GM12878 (cell line): ENCODE measurements around the gene SEMA4D. TPM values are rescaled to one million over a fixed set of nuclear protein-coding genes. Genes with fewer than 3 reads are reported as not detected.
A peak's percentile ranks its signal among the peaks of the same experiment; 100 is the strongest.

ENCODE experiments used
- EGR1 ChIP-seq, 2 experiments: IDR thresholded peaks; 1 replicate in 1 of 2; 2 replicates in 1 of 2; pipeline ENCODE4 v1.6.1; 2011 to 2012; ENCODE audit warnings: low read depth in 2 of 2, low read length in 2 of 2, borderline replicate concordance in 1 of 2, mild to moderate bottlenecking in 1 of 2, moderate library complexity in 1 of 2
- EZH2 ChIP-seq: IDR thresholded peaks from 2 replicates; pipeline ENCODE4 v1.6.1; 2012; ENCODE audit warnings: low read depth, mild to moderate bottlenecking, control low read depth, inconsistent platforms, low read length, borderline replicate concordance; ENCODE audit not compliant: control insufficient read depth
- FOXM1 ChIP-seq: IDR thresholded peaks from 2 replicates; pipeline ENCODE4 v1.6.1; 2012; ENCODE audit warnings: low read depth, mild to moderate bottlenecking, inconsistent platforms, low read length, moderate library complexity
- HCFC1 ChIP-seq: fragments of 150-350 bp; IDR thresholded peaks from 2 replicates; pipeline ENCODE4 v1.6.1; 2014; ENCODE audit warnings: low read length
- IRF4 ChIP-seq: IDR thresholded peaks from 2 replicates; pipeline ENCODE4 v1.6.1; 2011; ENCODE audit warnings: low read depth, low read length
- NFXL1 ChIP-seq: fragments of 450-650 bp; IDR thresholded peaks from 2 replicates; pipeline ENCODE4 v1.6.1; 2017; ENCODE audit warnings: antibody characterized with exemption, mild to moderate bottlenecking, borderline replicate concordance
- POU2F2 ChIP-seq: IDR thresholded peaks from 3 replicates; pipeline ENCODE4 v1.6.1; 2011; ENCODE audit warnings: low read depth, mild to moderate bottlenecking, low read length, borderline replicate concordance
- RAD21 ChIP-seq: IDR thresholded peaks from 2 replicates; pipeline ENCODE4 v1.6.1; 2011; ENCODE audit warnings: mild to moderate bottlenecking, low read depth, low read length, moderate library complexity; ENCODE audit not compliant: insufficient read depth
- SMAD1 ChIP-seq: fragments of 450-650 bp; IDR thresholded peaks from 2 replicates; pipeline ENCODE4 v1.6.1; 2018; ENCODE audit warnings: mild to moderate bottlenecking, low read depth; ENCODE audit not compliant: partially characterized antibody
- TCF12 ChIP-seq: IDR thresholded peaks from 2 replicates; pipeline ENCODE4 v1.6.1; 2011; ENCODE audit warnings: low read depth, mild to moderate bottlenecking, low read length
- ZNF207 ChIP-seq: fragments of 450-650 bp; IDR thresholded peaks from 2 replicates; pipeline ENCODE4 v1.6.1; 2014; ENCODE audit warnings: antibody characterized with exemption, mild to moderate bottlenecking, borderline replicate concordance
- ZNF24 ChIP-seq: fragments of 450-650 bp; IDR thresholded peaks from 2 replicates; pipeline ENCODE4 v1.6.1; 2017; ENCODE audit warnings: antibody characterized with exemption, mild to moderate bottlenecking
- ZSCAN29 ChIP-seq: fragments of 450-650 bp; IDR thresholded peaks from 2 replicates; pipeline ENCODE4 v1.6.1; 2017; ENCODE audit warnings: mild to moderate bottlenecking, moderate library complexity
- polyA plus RNA-seq, 11 experiments: library from polyadenylated mRNA; depleted of rRNA in 4 of 11; unstranded in 6 of 11; stranded (reverse) in 5 of 11; fragments of >200 nt; fragmentation: Nextera tagmentation in 4 of 11; fragmentation: Illumina TruSeq in 1 of 11; extraction: Ambion mirVana in 4 of 11; extraction: Trizol in 1 of 11; gene quantifications; 1 replicate in 1 of 11; 2 replicates in 10 of 11; pipeline versions ENCODE4 v1.2.1 to v1.2.3, GENCODE V29; 2011 to 2016; ENCODE audit warnings: inconsistent platforms in 2 of 11, missing spikeins in 2 of 11, low read depth in 1 of 11
- total RNA-seq, 4 experiments: library from RNA; depleted of rRNA in 3 of 4; stranded (reverse); fragments of >200 nt in 3 of 4; fragmentation: Illumina TruSeq in 1 of 4; extraction: Trizol in 1 of 4; gene quantifications; 2 replicates each; pipeline versions ENCODE4 v1.2.1 to v1.2.3, GENCODE V29; 2013 to 2021
- TF ChIP-seq, protein P1 (sequence below): fragments of 450-650 bp; IDR thresholded peaks from 2 replicates; pipeline ENCODE4 v1.6.1; 2014; ENCODE audit warnings: mild to moderate bottlenecking
- TF ChIP-seq, protein P2 (sequence below): IDR thresholded peaks from 2 replicates; pipeline ENCODE4 v1.6.1; 2012; ENCODE audit warnings: low read depth, low read length, improper control_type of control experiment
- TF ChIP-seq, protein P3 (sequence below): fragments of 450-650 bp; IDR thresholded peaks from 2 replicates; pipeline ENCODE4 v1.6.1; 2018; ENCODE audit warnings: borderline replicate concordance, mild to moderate bottlenecking; ENCODE audit not compliant: partially characterized antibody
- TF ChIP-seq, protein P4 (sequence below): IDR thresholded peaks from 2 replicates; pipeline ENCODE4 v1.6.1; 2012; ENCODE audit warnings: low read length, inconsistent platforms
- TF ChIP-seq, protein P5 (sequence below): fragments of 450-650 bp; formaldehyde crosslinking; IDR thresholded peaks from 2 replicates; pipeline ENCODE4 v1.5.0; 2022; ENCODE audit warnings: mild to moderate bottlenecking, missing genetic modification characterization
- TF ChIP-seq, protein P6 (sequence below): IDR thresholded peaks from 2 replicates; pipeline ENCODE4 v1.6.1; 2012; ENCODE audit warnings: low read depth, low read length, improper control_type of control experiment

SEMA4D gene
- total and polyA plus RNA-seq, 10 of the 15 experiments (the other 5 are each of a cell fraction or from before 2014, with no cell fraction given), result 15.1 to 136 (median 39.6) TPM

DNA sequence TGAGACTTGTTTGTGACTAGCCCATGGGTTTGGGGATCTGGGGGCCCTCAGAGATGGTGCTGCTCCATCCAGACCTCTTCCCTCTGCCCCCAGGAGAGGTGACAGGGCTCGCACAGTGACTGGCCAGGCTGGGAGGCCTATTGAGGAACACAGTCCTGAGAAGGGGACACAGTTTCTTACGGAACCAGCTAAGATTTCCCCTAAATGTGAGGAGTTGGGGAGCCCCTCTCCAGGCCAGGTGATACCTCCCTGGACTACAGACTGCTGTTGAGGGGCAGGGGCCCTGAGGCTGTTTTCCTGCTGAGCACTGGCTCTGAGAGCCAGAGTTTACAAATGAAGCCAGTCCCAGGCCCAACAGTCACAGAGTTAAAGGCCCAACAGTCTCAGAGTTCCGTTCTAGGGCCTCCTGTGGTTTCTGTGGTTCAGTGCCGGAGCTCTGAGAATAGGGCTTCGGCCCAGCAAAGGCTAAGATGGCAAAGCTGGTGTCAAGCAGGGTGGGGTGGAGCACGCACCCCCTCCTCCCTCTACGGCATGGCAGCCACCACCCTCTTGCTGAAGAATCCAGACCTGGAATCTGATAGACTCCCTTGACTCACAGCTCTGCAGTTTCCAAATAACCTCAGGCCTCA lies 1.1 kb upstream of the SEMA4D start (continued):
- TF ChIP-seq ZNF207, result no peak
- no peak for TF ChIP-seq IRF4
- peak; percentile 86 for TF ChIP-seq NFXL1
- TF ChIP-seq, protein P1, sequence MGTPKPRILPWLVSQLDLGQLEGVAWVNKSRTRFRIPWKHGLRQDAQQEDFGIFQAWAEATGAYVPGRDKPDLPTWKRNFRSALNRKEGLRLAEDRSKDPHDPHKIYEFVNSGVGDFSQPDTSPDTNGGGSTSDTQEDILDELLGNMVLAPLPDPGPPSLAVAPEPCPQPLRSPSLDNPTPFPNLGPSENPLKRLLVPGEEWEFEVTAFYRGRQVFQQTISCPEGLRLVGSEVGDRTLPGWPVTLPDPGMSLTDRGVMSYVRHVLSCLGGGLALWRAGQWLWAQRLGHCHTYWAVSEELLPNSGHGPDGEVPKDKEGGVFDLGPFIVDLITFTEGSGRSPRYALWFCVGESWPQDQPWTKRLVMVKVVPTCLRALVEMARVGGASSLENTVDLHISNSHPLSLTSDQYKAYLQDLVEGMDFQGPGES, result no peak
- no peak for TF ChIP-seq POU2F2
- 0 out of 2 replicates have a peak, but pooled peaks have one; percentile 4 for TF ChIP-seq RAD21
- TF ChIP-seq FOXM1, result no peak
- TF ChIP-seq, protein P2, sequence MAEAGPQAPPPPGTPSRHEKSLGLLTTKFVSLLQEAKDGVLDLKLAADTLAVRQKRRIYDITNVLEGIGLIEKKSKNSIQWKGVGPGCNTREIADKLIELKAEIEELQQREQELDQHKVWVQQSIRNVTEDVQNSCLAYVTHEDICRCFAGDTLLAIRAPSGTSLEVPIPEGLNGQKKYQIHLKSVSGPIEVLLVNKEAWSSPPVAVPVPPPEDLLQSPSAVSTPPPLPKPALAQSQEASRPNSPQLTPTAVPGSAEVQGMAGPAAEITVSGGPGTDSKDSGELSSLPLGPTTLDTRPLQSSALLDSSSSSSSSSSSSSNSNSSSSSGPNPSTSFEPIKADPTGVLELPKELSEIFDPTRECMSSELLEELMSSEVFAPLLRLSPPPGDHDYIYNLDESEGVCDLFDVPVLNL, result no peak
- TF ChIP-seq TCF12, result no peak
- TF ChIP-seq HCFC1, result no peak
- no peak for TF ChIP-seq ZSCAN29
- TF ChIP-seq EZH2, result 0 out of 2 replicates have a peak, but pooled peaks have one; percentile 34
- TF ChIP-seq, protein P3, sequence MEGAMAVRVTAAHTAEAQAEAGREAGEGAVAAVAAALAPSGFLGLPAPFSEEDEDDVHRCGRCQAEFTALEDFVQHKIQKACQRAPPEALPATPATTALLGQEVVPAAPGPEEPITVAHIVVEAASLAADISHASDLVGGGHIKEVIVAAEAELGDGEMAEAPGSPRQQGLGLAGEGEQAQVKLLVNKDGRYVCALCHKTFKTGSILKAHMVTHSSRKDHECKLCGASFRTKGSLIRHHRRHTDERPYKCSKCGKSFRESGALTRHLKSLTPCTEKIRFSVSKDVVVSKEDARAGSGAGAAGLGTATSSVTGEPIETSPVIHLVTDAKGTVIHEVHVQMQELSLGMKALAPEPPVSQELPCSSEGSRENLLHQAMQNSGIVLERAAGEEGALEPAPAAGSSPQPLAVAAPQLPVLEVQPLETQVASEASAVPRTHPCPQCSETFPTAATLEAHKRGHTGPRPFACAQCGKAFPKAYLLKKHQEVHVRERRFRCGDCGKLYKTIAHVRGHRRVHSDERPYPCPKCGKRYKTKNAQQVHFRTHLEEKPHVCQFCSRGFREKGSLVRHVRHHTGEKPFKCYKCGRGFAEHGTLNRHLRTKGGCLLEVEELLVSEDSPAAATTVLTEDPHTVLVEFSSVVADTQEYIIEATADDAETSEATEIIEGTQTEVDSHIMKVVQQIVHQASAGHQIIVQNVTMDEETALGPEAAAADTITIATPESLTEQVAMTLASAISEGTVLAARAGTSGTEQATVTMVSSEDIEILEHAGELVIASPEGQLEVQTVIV, result no peak
- no peak for TF ChIP-seq ZNF24
- TF ChIP-seq, protein P4, sequence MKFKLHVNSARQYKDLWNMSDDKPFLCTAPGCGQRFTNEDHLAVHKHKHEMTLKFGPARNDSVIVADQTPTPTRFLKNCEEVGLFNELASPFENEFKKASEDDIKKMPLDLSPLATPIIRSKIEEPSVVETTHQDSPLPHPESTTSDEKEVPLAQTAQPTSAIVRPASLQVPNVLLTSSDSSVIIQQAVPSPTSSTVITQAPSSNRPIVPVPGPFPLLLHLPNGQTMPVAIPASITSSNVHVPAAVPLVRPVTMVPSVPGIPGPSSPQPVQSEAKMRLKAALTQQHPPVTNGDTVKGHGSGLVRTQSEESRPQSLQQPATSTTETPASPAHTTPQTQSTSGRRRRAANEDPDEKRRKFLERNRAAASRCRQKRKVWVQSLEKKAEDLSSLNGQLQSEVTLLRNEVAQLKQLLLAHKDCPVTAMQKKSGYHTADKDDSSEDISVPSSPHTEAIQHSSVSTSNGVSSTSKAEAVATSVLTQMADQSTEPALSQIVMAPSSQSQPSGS, result no peak
- TF ChIP-seq, protein P5, sequence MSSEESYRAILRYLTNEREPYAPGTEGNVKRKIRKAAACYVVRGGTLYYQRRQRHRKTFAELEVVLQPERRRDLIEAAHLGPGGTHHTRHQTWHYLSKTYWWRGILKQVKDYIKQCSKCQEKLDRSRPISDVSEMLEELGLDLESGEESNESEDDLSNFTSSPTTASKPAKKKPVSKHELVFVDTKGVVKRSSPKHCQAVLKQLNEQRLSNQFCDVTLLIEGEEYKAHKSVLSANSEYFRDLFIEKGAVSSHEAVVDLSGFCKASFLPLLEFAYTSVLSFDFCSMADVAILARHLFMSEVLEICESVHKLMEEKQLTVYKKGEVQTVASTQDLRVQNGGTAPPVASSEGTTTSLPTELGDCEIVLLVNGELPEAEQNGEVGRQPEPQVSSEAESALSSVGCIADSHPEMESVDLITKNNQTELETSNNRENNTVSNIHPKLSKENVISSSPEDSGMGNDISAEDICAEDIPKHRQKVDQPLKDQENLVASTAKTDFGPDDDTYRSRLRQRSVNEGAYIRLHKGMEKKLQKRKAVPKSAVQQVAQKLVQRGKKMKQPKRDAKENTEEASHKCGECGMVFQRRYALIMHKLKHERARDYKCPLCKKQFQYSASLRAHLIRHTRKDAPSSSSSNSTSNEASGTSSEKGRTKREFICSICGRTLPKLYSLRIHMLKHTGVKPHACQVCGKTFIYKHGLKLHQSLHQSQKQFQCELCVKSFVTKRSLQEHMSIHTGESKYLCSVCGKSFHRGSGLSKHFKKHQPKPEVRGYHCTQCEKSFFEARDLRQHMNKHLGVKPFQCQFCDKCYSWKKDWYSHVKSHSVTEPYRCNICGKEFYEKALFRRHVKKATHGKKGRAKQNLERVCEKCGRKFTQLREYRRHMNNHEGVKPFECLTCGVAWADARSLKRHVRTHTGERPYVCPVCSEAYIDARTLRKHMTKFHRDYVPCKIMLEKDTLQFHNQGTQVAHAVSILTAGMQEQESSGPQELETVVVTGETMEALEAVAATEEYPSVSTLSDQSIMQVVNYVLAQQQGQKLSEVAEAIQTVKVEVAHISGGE (CRISPR knock-in tag), result no peak
- TF ChIP-seq, protein P6, sequence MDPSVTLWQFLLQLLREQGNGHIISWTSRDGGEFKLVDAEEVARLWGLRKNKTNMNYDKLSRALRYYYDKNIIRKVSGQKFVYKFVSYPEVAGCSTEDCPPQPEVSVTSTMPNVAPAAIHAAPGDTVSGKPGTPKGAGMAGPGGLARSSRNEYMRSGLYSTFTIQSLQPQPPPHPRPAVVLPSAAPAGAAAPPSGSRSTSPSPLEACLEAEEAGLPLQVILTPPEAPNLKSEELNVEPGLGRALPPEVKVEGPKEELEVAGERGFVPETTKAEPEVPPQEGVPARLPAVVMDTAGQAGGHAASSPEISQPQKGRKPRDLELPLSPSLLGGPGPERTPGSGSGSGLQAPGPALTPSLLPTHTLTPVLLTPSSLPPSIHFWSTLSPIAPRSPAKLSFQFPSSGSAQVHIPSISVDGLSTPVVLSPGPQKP, result no peak
- no peak for TF ChIP-seq EGR1 (IDR thresholded peaks at IDR 0.05; ENCODE audit: borderline replicate concordance in 1 of 2, low read depth in 2 of 2, low read length in 2 of 2)
- no peak for TF ChIP-seq SMAD1
